BLaER1 treated with 17β-estradiol and CSF1 and Interleukin-3, amounts not matched to agents 10 nM and 100 nM (cell line): ENCODE results near the gene CCDC192.

Source experiments
- H3K27ac ChIP-seq, 11 experiments: shearing (Covaris generic); formaldehyde crosslinking; 2 replicates each; pipeline ENCODE4 v1.8.1; 2022
- H3K27me3 ChIP-seq, 11 experiments: shearing (Covaris generic); formaldehyde crosslinking; 2 replicates each; pipeline ENCODE4 v1.8.1; 2022
- H3K36me3 ChIP-seq, 11 experiments: shearing (Covaris generic); formaldehyde crosslinking; 2 replicates each; pipeline ENCODE4 v1.8.1; 2022
- H3K4me1 ChIP-seq, 10 experiments: shearing (Covaris generic); formaldehyde crosslinking; 2 replicates each; pipeline ENCODE4 v1.8.1; 2022
- H3K4me2 ChIP-seq, 11 experiments: shearing (Covaris generic); formaldehyde crosslinking; 2 replicates each; pipeline ENCODE4 v1.8.1; 2022
- H3K4me3 ChIP-seq, 10 experiments: shearing (Covaris generic); formaldehyde crosslinking; 2 replicates each; pipeline ENCODE4 v1.8.1; 2022
- H3K9ac ChIP-seq, 11 experiments: shearing (Covaris generic); formaldehyde crosslinking; 2 replicates each; pipeline ENCODE4 v1.8.1; 2022
- H3K9me3 ChIP-seq, 11 experiments: shearing (Covaris generic); formaldehyde crosslinking; replicated peaks in 1 of 11; 2 replicates each; pipeline ENCODE4 v1.8.1; 2022
- H4K20me1 ChIP-seq, 11 experiments: shearing (Covaris generic); formaldehyde crosslinking; 2 replicates each; pipeline ENCODE4 v1.8.1; 2022
- Cebpa-rat ChIP-seq, 11 experiments: shearing (Covaris generic); IDR thresholded peaks; 2 replicates each; pipeline ENCODE4 v1.8.1; 2022

The CCDC192 gene

GRCh38 chr5:127820910-127821553, 117.8 kb downstream of the CCDC192 start:
- no peak for TF ChIP-seq Cebpa-rat (IDR thresholded peaks at IDR 0.05)
- H3K4me2 ChIP-seq: no peak overlapping the region

GRCh38 chr5:127821896-127822295, 118.7 kb downstream of the CCDC192 start:
- Histone ChIP-seq H3K27ac (no peak overlapping the region), H3K36me3 (no peaks in the 10 kb centered on the region), H3K27me3 (no peaks in the 10 kb centered on the region), H3K4me2 (no peak overlapping the region), H3K4me3 (no peak overlapping the region), H3K9ac (no peak overlapping the region), H3K4me1 (no peaks in the 10 kb centered on the region), H3K9me3 (no peaks in the 10 kb centered on the region), H4K20me1 (no peaks in the 10 kb centered on the region)
- TF ChIP-seq Cebpa-rat (IDR thresholded peaks at IDR 0.05): no peak

More at GRCh38 chr5:127820910-127821553, 117.8 kb downstream of the CCDC192 start:
- Histone ChIP-seq H3K36me3 (no peaks in the 10 kb centered on the region), H3K4me3 (no peak overlapping the region), H4K20me1 (no peaks in the 10 kb centered on the region), H3K27me3 (no peaks in the 10 kb centered on the region), H3K9me3 (no peaks in the 10 kb centered on the region), H3K9ac (no peak overlapping the region), H3K27ac (no peak overlapping the region), H3K4me1 (no peaks in the 10 kb centered on the region)

DNA sequence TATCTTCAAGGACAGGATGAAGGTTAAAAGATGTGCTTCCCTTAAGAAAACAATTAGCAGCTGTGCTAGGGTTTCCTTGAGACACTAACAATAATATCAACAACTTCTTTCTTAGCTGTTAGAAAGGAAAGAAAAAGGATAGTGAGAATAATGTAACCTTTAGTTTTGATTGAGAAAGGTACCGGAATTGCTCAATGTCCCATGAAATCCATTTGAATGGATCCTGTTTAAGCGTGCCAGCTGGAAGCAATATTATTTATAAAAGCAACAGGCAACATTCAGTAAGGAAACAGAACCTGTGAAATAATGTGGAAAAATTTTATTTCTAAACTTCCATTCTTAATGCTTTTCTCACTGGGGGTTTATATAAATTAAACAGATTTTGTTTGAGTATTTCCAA, 120.9 kb downstream of the CCDC192 start:
- no peak for TF ChIP-seq Cebpa-rat (IDR thresholded peaks at IDR 0.05)
- no peaks in the 10 kb centered on the region for H3K36me3 ChIP-seq
- H3K27ac ChIP-seq: no peak overlapping the region
- no peaks in the 10 kb centered on the region for H4K20me1 ChIP-seq
- H3K9ac ChIP-seq: no peak overlapping the region
- no peaks in the 10 kb centered on the region for H3K27me3 ChIP-seq
- H3K4me2 ChIP-seq: no peak overlapping the region
- no peaks in the 10 kb centered on the region for H3K9me3 ChIP-seq
- H3K4me1 ChIP-seq: no peaks in the 10 kb centered on the region
- H3K4me3 ChIP-seq: no peak overlapping the region

- Histone ChIP-seq H3K9me3 (no peaks in the 10 kb centered on the region), H3K4me1 (no peaks in the 10 kb centered on the region), H3K36me3 (no peaks in the 10 kb centered on the region), H3K4me3 (no peak overlapping the region), H3K9ac (no peak overlapping the region), H4K20me1 (no peaks in the 10 kb centered on the region), H3K27me3 (no peaks in the 10 kb centered on the region), H3K4me2 (no peak overlapping the region), H3K27ac (no peak overlapping the region)
- no peak for TF ChIP-seq Cebpa-rat (IDR thresholded peaks at IDR 0.05)
These were observed 122.8 kb downstream of the CCDC192 start for GRCh38 chr5:127826011-127826410.

GRCh38 chr5:127827451-127827850, 124.3 kb downstream of the CCDC192 start:
- Histone ChIP-seq H3K4me1 (no peaks in the 10 kb centered on the region), H3K4me3 (no peak overlapping the region), H3K9ac (no peak overlapping the region), H3K27ac (no peak overlapping the region), H3K4me2 (no peak overlapping the region), H3K27me3 (no peaks in the 10 kb centered on the region), H4K20me1 (no peaks in the 10 kb centered on the region), H3K36me3 (no peaks in the 10 kb centered on the region), H3K9me3 (no peaks in the 10 kb centered on the region)
- no peak for TF ChIP-seq Cebpa-rat (IDR thresholded peaks at IDR 0.05)

DNA sequence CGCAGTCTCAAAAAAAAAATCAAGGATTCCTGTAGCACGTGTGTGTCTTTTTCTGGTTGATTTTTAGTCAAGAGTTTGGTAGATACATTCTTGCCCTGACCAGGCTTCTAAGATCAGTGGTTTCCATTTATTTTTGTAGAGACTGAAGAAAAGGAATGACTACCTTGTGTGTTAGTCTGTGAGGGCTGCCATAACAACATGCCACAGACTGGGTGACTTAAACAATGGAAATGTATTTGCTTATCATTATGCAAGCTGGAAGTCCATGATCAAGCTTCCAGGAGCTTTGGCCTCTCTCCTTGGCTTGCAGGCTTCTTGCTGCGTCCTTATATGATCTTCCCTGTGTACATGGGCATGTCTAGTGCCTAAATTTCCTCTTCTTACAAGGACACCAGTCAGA, 127.0 kb downstream of the CCDC192 start:
- TF ChIP-seq Cebpa-rat (IDR thresholded peaks at IDR 0.05): no peak

DNA sequence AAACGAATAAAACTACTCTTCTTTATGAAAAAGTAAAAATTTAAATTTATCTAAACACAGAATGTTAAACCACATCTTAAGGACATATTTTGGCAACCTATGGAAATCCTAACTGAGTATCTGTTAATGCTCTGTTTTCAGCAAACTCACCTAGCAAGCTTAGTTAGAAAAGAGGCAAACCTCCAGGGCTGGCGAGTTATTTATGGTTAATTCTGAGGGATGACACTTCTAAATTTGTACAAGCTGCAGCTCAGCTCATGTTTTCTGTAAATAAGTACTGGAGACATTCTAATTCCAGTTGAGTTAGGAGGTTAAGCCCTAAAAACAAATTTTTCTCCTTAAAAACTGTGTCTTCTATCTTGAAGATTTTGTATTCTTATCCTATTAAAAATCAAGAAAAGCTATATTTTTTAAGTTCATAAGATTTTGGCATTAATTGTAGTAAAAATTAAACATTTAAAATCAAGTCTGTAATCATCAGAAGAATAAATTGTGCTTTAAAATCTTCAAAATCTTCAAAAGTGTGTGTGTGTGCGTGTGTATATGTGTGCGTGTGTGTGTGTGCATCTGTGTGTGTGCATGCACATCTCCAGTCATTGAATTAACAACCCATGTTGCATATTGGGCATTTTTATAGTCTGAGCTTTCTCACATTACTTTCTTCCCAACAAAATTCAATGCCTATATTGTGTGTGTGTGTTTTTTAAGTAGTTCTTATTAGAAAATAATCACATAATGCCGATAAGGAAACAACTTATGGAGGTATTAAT, 127.8 kb downstream of the CCDC192 start:
- no peaks in the 10 kb centered on the region for H3K4me1 ChIP-seq

More for the DNA sequence above, 127.0 kb downstream of the CCDC192 start:
- no peak overlapping the region for H3K4me2 ChIP-seq
- no peaks in the 10 kb centered on the region for H3K9me3 ChIP-seq
- H3K27me3 ChIP-seq: no peaks in the 10 kb centered on the region
- no peaks in the 10 kb centered on the region for H3K36me3 ChIP-seq
- no peak overlapping the region for H3K4me3 ChIP-seq
- H3K27ac ChIP-seq: no peak overlapping the region
- no peak overlapping the region for H3K9ac ChIP-seq
- H4K20me1 ChIP-seq: no peaks in the 10 kb centered on the region
- no peaks in the 10 kb centered on the region for H3K4me1 ChIP-seq

GRCh38 chr5:127832067-127832466, 128.9 kb downstream of the CCDC192 start:
- Histone ChIP-seq H3K4me1 (no peaks in the 10 kb centered on the region), H3K4me3 (no peak overlapping the region), H3K9ac (no peak overlapping the region), H3K27ac (no peak overlapping the region), H4K20me1 (no peaks in the 10 kb centered on the region), H3K9me3 (peaks cover 0 to 12% (median 8%) of the 10 kb centered on the region in 11 experiments; a peak in 16 of 22 replicates), H3K4me2 (no peak overlapping the region), H3K36me3 (no peaks in the 10 kb centered on the region), H3K27me3 (no peaks in the 10 kb centered on the region)
- TF ChIP-seq Cebpa-rat (IDR thresholded peaks at IDR 0.05): no peak

More for the DNA sequence above, 127.8 kb downstream of the CCDC192 start:
- TF ChIP-seq Cebpa-rat (IDR thresholded peaks at IDR 0.05): no peak
- Histone ChIP-seq H3K4me3 (no peak overlapping the region), H3K9ac (no peak overlapping the region), H3K27ac (no peak overlapping the region), H3K36me3 (no peaks in the 10 kb centered on the region), H3K9me3 (peaks cover 0 to 8% (median 4%) of the 10 kb centered on the region in 11 experiments; a peak in 16 of 22 replicates), H4K20me1 (no peaks in the 10 kb centered on the region), H3K27me3 (no peaks in the 10 kb centered on the region), H3K4me2 (no peak overlapping the region)

DNA sequence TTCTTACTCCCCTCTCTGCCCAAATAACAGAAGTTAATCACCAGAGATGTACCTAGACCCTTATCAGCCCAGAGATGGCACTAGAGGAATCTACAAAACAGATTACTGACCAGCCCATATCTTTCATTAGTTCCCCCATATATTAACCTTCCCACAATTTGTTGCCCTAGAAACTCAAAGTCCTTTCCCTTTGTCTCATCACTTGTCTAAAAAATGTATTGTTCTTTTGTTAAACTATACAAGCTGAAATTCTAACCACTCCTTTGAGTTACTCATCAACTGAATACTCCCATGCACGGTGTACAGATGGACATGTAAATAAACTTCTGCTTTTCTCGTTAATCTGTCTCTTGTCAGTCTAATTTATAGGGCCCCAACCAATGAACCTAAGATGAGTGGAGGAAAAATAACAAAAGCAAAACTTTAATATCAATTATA, 130.9 kb downstream of the CCDC192 start:
- TF ChIP-seq Cebpa-rat (IDR thresholded peaks at IDR 0.05): no peak
- no peak overlapping the region for H3K4me2 ChIP-seq
- H4K20me1 ChIP-seq: no peaks in the 10 kb centered on the region
- peaks cover 0 to 15% (median 11%) of the 10 kb centered on the region in 11 experiments; a peak in 16 of 22 replicates for H3K9me3 ChIP-seq
- H3K4me3 ChIP-seq: no peak overlapping the region
- no peaks in the 10 kb centered on the region for H3K36me3 ChIP-seq
- H3K4me1 ChIP-seq: peaks cover 0 to 9% (median 0%) of the 10 kb centered on the region in 10 experiments; a peak in 7 of 20 replicates
- H3K9ac ChIP-seq: no peak overlapping the region
- no peak overlapping the region for H3K27ac ChIP-seq
- H3K27me3 ChIP-seq: no peaks in the 10 kb centered on the region
